PC-3 (cell line): ENCODE data around the gene KISS1. TPM values are rescaled to one million over a fixed set of nuclear protein-coding genes. Genes with fewer than 3 reads are reported as not detected.
A peak's percentile ranks its signal among the peaks of the same experiment; 100 is the strongest.

Source experiments
- ATAC-seq: fragments of 200-7000 bp; cut with Tn5 transposase; 2 replicates; pipeline ENCODE4 v1.9.1; 2020; ENCODE audit warnings: mild to moderate bottlenecking, moderate library complexity
- BruUV-seq: library from RNA; stranded (reverse); fragments of 400-500 nt; replicated peaks from 2 replicates; lab custom pipeline; 2021; lab: Mats Ljungman, UMichigan
- CTCF ChIA-PET: fragments of 300-600 bp; sonication (Branson Sonifier 250); formaldehyde crosslinking; loops from one replicate; lab custom pipeline; 2022; ENCODE audit warnings: antibody characterized with exemption; lab: Charles Lee
- POLR2A ChIA-PET: fragments of 300-600 bp; sonication (Branson Sonifier 250); formaldehyde crosslinking; loops from one replicate; lab custom pipeline; 2022; ENCODE audit warnings: antibody characterized with exemption; ENCODE audit not compliant: unreplicated experiment; lab: Charles Lee
- DNase-seq: peaks from one replicate; pipeline ENCODE4 v3.0.0-alpha.2; 2015
- H2AFZ ChIP-seq: fragments of 300-600 bp; sonication (generic); 2 replicates; pipeline ENCODE4 v1.6.0; 2016; ENCODE audit warnings: antibody characterized with exemption, low read length
- H3F3A ChIP-seq: fragments of 300-600 bp; sonication (generic); one replicate; pipeline ENCODE4 v1.6.0; 2017; ENCODE audit warnings: antibody characterized with exemption, low read length, control low read depth, mild to moderate bottlenecking; ENCODE audit not compliant: unreplicated experiment
- H3K27ac ChIP-seq: fragments of 300-600 bp; sonication (generic); 2 replicates; pipeline ENCODE4 v1.5.1; 2016; ENCODE audit warnings: mild to moderate bottlenecking, low read length
- H3K27me3 ChIP-seq: fragments of 300-600 bp; sonication (generic); 2 replicates; pipeline ENCODE4 v1.6.1; 2016; ENCODE audit warnings: low read length, mixed read lengths
- H3K36me3 ChIP-seq: fragments of 300-600 bp; sonication (generic); 2 replicates; pipeline ENCODE4 v1.6.1; 2016; ENCODE audit warnings: low read depth, mixed run types, low read length, mixed read lengths
- H3K4me1 ChIP-seq: fragments of 300-600 bp; sonication (generic); 2 replicates; pipeline ENCODE4 v1.5.1; 2016; ENCODE audit warnings: low read length; ENCODE audit not compliant: insufficient read depth
- H3K4me2 ChIP-seq: fragments of 300-600 bp; sonication (generic); 2 replicates; pipeline ENCODE4 v1.6.0; 2016; ENCODE audit warnings: low read length
- H3K4me3 ChIP-seq: fragments of 300-600 bp; sonication (generic); 2 replicates; pipeline ENCODE4 v1.5.1; 2016; ENCODE audit warnings: mild to moderate bottlenecking, low read length, mixed read lengths
- H3K79me2 ChIP-seq: fragments of 300-600 bp; sonication (generic); 2 replicates; pipeline ENCODE4 v1.6.1; 2017; ENCODE audit warnings: low read length, mixed read lengths
- H3K9ac ChIP-seq: fragments of 300-600 bp; sonication (generic); 2 replicates; pipeline ENCODE4 v1.6.0; 2016; ENCODE audit warnings: mild to moderate bottlenecking, low read length
- H3K9me2 ChIP-seq: fragments of 300-600 bp; sonication (generic); replicated peaks from 2 replicates; pipeline ENCODE4 v1.6.1; 2016; ENCODE audit warnings: mixed run types, low read length, mixed read lengths
- H3K9me3 ChIP-seq: fragments of 300-600 bp; sonication (generic); 2 replicates; pipeline ENCODE4 v1.6.1; 2016; ENCODE audit warnings: low read length, mixed read lengths
- H4K20me1 ChIP-seq: fragments of 300-600 bp; sonication (generic); 2 replicates; pipeline ENCODE4 v1.6.1; 2016; ENCODE audit warnings: low read length, mixed read lengths
- CTCF ChIP-seq: fragments of 300-600 bp; sonication (generic); conservative IDR thresholded peaks from 2 replicates; pipeline ENCODE4 v1.5.1; 2017; ENCODE audit warnings: antibody characterized with exemption, low read depth, mild to moderate bottlenecking, low read length
- EZH2 ChIP-seq: fragments of 300-600 bp; sonication (generic); IDR thresholded peaks from one replicate; pipeline ENCODE4 v1.6.1; 2017; ENCODE audit warnings: antibody characterized with exemption, mild to moderate bottlenecking, low read length; ENCODE audit not compliant: unreplicated experiment
- EZH2phosphoT487 ChIP-seq: fragments of 300-600 bp; sonication (generic); IDR thresholded peaks from 2 replicates; pipeline ENCODE4 v1.6.1; 2018; ENCODE audit warnings: mild to moderate bottlenecking, antibody characterized with exemption, low read length, borderline replicate concordance
- intact Hi-C: fragments of 100-400 bp; cut with micrococcal nuclease; formaldehyde crosslinking; loops from 2 replicates; pipeline ENCODE4 v1.9.0; 2023
- total RNA-seq: library from RNA; depleted of rRNA; stranded (reverse); fragments of >200 nt; gene quantifications from 2 replicates; pipeline ENCODE4 v1.2.3, GENCODE V29; 2014

Gene KISS1
- total RNA-seq, 1 experiment from 2014 or later: 12.3 TPM

GRCh38 chr1:204151552-204152309, 44.6 kb downstream of the KISS1 start, which contains the start of gene ETNK2:
TSS of gene ETNK2 (minus strand) at chr1:204152044. CDS start at chr1:204151852, 192 bp downstream.
- peak within 1 kb of the TSS; percentile 86 for H2AFZ ChIP-seq
- intact Hi-C loops: loop anchor here (2.0 kb wide), 1 partner anchor 21 kb away; no protein-coding TSS in a partner anchor
- no peaks in the 10 kb centered on the region for H3K9me2 ChIP-seq
- H3K9ac ChIP-seq: peak within 1 kb of the TSS; percentile 57
- H3K27me3 ChIP-seq: no peaks in the 10 kb centered on the region
- no peaks in the 10 kb centered on the region for H4K20me1 ChIP-seq
- no TSS peak for BruUV-seq
- TF ChIP-seq EZH2 (no peak), EZH2phosphoT487 (no peak), CTCF (no peak)
- CTCF ChIA-PET: interaction anchor here (0.6 to 1.9 kb wide), 5 partner anchors 11 to 281 kb away, joined by 3 to 11 read pairs (median 4); no protein-coding TSS in a partner anchor
- no peak within 1 kb of the TSS for H3K27ac ChIP-seq
- peak within 1 kb of the TSS; percentile 84 for H3K4me2 ChIP-seq
- H3F3A ChIP-seq: no peaks in the 10 kb centered on the region
- H3K36me3 ChIP-seq: no peaks in the 10 kb centered on the region
- no peaks in the 10 kb centered on the region for H3K9me3 ChIP-seq
- H3K4me3 ChIP-seq: peak within 1 kb of the TSS; percentile 71
- peak; percentile 72 for DNase-seq
- peak; percentile 77 for ATAC-seq
- peaks cover 14% of the 10 kb centered on the region; the same call in 1 of the 2 replicates for H3K4me1 ChIP-seq
- POLR2A ChIA-PET: interaction anchor here (0.6 kb wide), 1 partner anchor 21 kb away, joined by 4 read pairs; no protein-coding TSS in a partner anchor
- H3K79me2 ChIP-seq: no peaks in the 10 kb centered on the region

- ChIA-PET POLR2A (no interaction called here), CTCF (interaction anchor here (0.7 to 1.9 kb wide), 2 partner anchors 11 to 280 kb away, joined by 6 to 8 read pairs; no protein-coding TSS in a partner anchor)
- H3K4me2 ChIP-seq: peak overlapping the region; percentile 84
- H3K9ac ChIP-seq: peak overlapping the region; percentile 44
- peak overlapping the region; percentile 71 for H3K4me3 ChIP-seq
- H3K4me1 ChIP-seq: peaks cover 14% of the 10 kb centered on the region; the same call in 1 of the 2 replicates
- H2AFZ ChIP-seq: peak overlapping the region; percentile 86
- no peak overlapping the region for H3K27ac ChIP-seq
- H3K27me3 ChIP-seq: no peaks in the 10 kb centered on the region
- ATAC-seq (peak; percentile 12), DNase-seq (no peak)
- H3F3A ChIP-seq: no peaks in the 10 kb centered on the region
- intact Hi-C loops: no loop called here
- H4K20me1 ChIP-seq: no peaks in the 10 kb centered on the region
- no peaks in the 10 kb centered on the region for H3K79me2 ChIP-seq
- H3K9me3 ChIP-seq: no peaks in the 10 kb centered on the region
- TF ChIP-seq EZH2: no peak
- no peak for TF ChIP-seq CTCF
- no peak for TF ChIP-seq EZH2phosphoT487
- H3K36me3 ChIP-seq: no peaks in the 10 kb centered on the region
- no peaks in the 10 kb centered on the region for H3K9me2 ChIP-seq
- BruUV-seq: no TSS peak
Measured at GRCh38 chr1:204150702-204151551, 45.4 kb downstream of the KISS1 start.
